ENCODE data around the gene HRC.

HRC gene

GRCh38 chr19:49106648-49107135 is 48.5 kb downstream of the HRC start:
- H3K4me1 ChIP-seq (ENCODE audit: control insufficient read depth in 1 of 2, insufficient read depth in 1 of 2, low read depth in 1 of 2, low read length in 1 of 2): no peaks in the 10 kb centered on the region
- no peak overlapping the region for H3K27ac ChIP-seq
- no peaks in the 10 kb centered on the region for H3K27me3 ChIP-seq
- H3K9me3 ChIP-seq: no peaks in the 10 kb centered on the region
- peak; percentile 56 for TF ChIP-seq CTCF (IDR thresholded peaks at IDR 0.05)
- no peak overlapping the region for H3K4me3 ChIP-seq (ENCODE audit: low read depth in 1 of 2, low read length in 1 of 2)
- peaks cover 75% of the 10 kb centered on the region for H3K36me3 ChIP-seq

- Histone ChIP-seq H3K4me3 (ENCODE audit: low read depth in 1 of 2, low read length in 1 of 2) (no peak overlapping the region), H3K4me1 (ENCODE audit: control insufficient read depth in 1 of 2, insufficient read depth in 1 of 2, low read depth in 1 of 2, low read length in 1 of 2) (no peaks in the 10 kb centered on the region), H3K27ac (no peak overlapping the region), H3K9me3 (no peaks in the 10 kb centered on the region), H3K27me3 (no peaks in the 10 kb centered on the region), H3K36me3 (peaks cover 96% of the 10 kb centered on the region)
- TF ChIP-seq CTCF (IDR thresholded peaks at IDR 0.05): no peak
Measured at GRCh38 chr19:49104229-49104864, 50.8 kb downstream of the HRC start.

- Histone ChIP-seq H3K4me3 (ENCODE audit: low read depth in 1 of 2, low read length in 1 of 2) (no peak overlapping the region), H3K27me3 (no peaks in the 10 kb centered on the region), H3K27ac (no peak overlapping the region), H3K4me1 (ENCODE audit: control insufficient read depth in 1 of 2, insufficient read depth in 1 of 2, low read depth in 1 of 2, low read length in 1 of 2) (no peaks in the 10 kb centered on the region), H3K36me3 (peaks cover 98% of the 10 kb centered on the region), H3K9me3 (no peaks in the 10 kb centered on the region)
- no peak for TF ChIP-seq CTCF (IDR thresholded peaks at IDR 0.05)
Measured at GRCh38 chr19:49103331-49104085, 51.7 kb downstream of the HRC start.

GRCh38 chr19:49102303-49102702 is 52.9 kb downstream of the HRC start:
- H3K27me3 ChIP-seq: no peaks in the 10 kb centered on the region
- no peak for TF ChIP-seq CTCF (IDR thresholded peaks at IDR 0.05)
- no peaks in the 10 kb centered on the region for H3K9me3 ChIP-seq
- no peaks in the 10 kb centered on the region for H3K4me1 ChIP-seq (ENCODE audit: control insufficient read depth in 1 of 2, insufficient read depth in 1 of 2, low read depth in 1 of 2, low read length in 1 of 2)
- no peak overlapping the region for H3K27ac ChIP-seq
- peaks cover 95% of the 10 kb centered on the region for H3K36me3 ChIP-seq
- H3K4me3 ChIP-seq (ENCODE audit: low read depth in 1 of 2, low read length in 1 of 2): no peak overlapping the region

All from neutrophil (primary cell).